CD14-positive monocyte (primary cell): Measurements from ENCODE around the gene RAD51C. TPM values are rescaled to one million over a fixed set of nuclear protein-coding genes. Genes with fewer than 3 reads are reported as not detected.

Experiments
- DNase-seq, 3 donors: peaks; one replicate each; pipeline ENCODE4 v3.0.0-alpha.2; 2011 to 2022
- H2AFZ ChIP-seq: 2 replicates; pipeline ENCODE4 v1.6.0; 2012; ENCODE audit warnings: mild to moderate bottlenecking, low read depth, low read length, inconsistent platforms; ENCODE audit not compliant: insufficient read depth, poor library complexity, severe bottlenecking
- H3K27ac ChIP-seq, 2 donors: 1 replicate in 1 of 2; 2 replicates in 1 of 2; pipeline ENCODE4 v1.5.1; 2012 to 2013; ENCODE audit warnings: low read length in 2 of 2, control low read depth in 1 of 2, inconsistent platforms in 1 of 2, low read depth in 1 of 2, mild to moderate bottlenecking in 1 of 2
- H3K27me3 ChIP-seq, 2 donors: one replicate each; pipeline versions ENCODE4 v1.6.0 to v1.6.1; 2011 to 2013; ENCODE audit warnings: low read length in 2 of 2; ENCODE audit not compliant: control insufficient read depth in 2 of 2, insufficient read depth in 2 of 2
- H3K36me3 ChIP-seq, 2 donors: replicated peaks in 1 of 2; 1 replicate in 1 of 2; 2 replicates in 1 of 2; pipeline versions ENCODE4 v1.5.1 to v1.6.1; 2012 to 2013; ENCODE audit warnings: low read length in 2 of 2, control low read depth in 1 of 2, inconsistent platforms in 1 of 2, mild to moderate bottlenecking in 1 of 2; ENCODE audit not compliant: insufficient read depth in 2 of 2, control insufficient read depth in 1 of 2
- H3K4me1 ChIP-seq, 2 donors: 1 replicate in 1 of 2; 2 replicates in 1 of 2; pipeline versions ENCODE4 v1.5.1 to v1.6.1; 2012 to 2013; ENCODE audit warnings: low read length in 2 of 2, control low read depth in 1 of 2, inconsistent platforms in 1 of 2, mild to moderate bottlenecking in 1 of 2, moderate library complexity in 1 of 2; ENCODE audit not compliant: insufficient read depth in 2 of 2, control insufficient read depth in 1 of 2
- H3K4me2 ChIP-seq: replicated peaks from 2 replicates; pipeline ENCODE3; 2012; ENCODE audit warnings: low read length, moderate library complexity, mild to moderate bottlenecking; ENCODE audit not compliant: poor library complexity, severe bottlenecking; ENCODE audit errors: extremely low read depth
- H3K4me3 ChIP-seq, 3 experiments: fragments of 200-600 bp in 1 of 3; sonication (generic) in 1 of 3; replicated peaks in 1 of 3; 1 replicate in 2 of 3; 2 replicates in 1 of 3; pipeline ENCODE4 v1.5.1; 2011 to 2013; ENCODE audit warnings: low read length in 3 of 3, mild to moderate bottlenecking in 3 of 3, control low read depth in 2 of 3, low read depth in 2 of 3, inconsistent platforms in 1 of 3, moderate library complexity in 1 of 3
- H3K79me2 ChIP-seq: 2 replicates; pipeline ENCODE4 v1.6.0; 2012; ENCODE audit warnings: mild to moderate bottlenecking, control low read depth, inconsistent platforms, low read length, moderate library complexity; ENCODE audit not compliant: insufficient read depth
- H3K9ac ChIP-seq: 2 replicates; pipeline ENCODE4 v1.6.0; 2017; ENCODE audit warnings: low read length, mild to moderate bottlenecking; ENCODE audit not compliant: insufficient read depth, poor library complexity, severe bottlenecking
- H3K9me3 ChIP-seq, 2 donors: replicated peaks in 1 of 2; 1 replicate in 1 of 2; 2 replicates in 1 of 2; pipeline versions ENCODE4 v1.5.1 to v1.6.1; 2012 to 2013; ENCODE audit warnings: low read length in 2 of 2, control low read depth in 1 of 2; ENCODE audit not compliant: control insufficient read depth in 1 of 2, insufficient read depth in 1 of 2
- H4K20me1 ChIP-seq: 2 replicates; pipeline ENCODE4 v1.6.0; 2012; ENCODE audit warnings: mild to moderate bottlenecking, low read length, control low read depth, moderate library complexity; ENCODE audit not compliant: insufficient read depth
- H3K27ac Mint-ChIP-seq, 7 donors: one replicate each; pipeline ENCODE4 v1.8.0; 2020; ENCODE audit warnings: mild to moderate bottlenecking in 7 of 7, mixed read lengths in 7 of 7, moderate library complexity in 6 of 7, inconsistent platforms in 2 of 7
- H3K27me3 Mint-ChIP-seq, 3 donors: one replicate each; pipeline ENCODE4 v1.8.0; 2021 to 2022; ENCODE audit warnings: low read depth in 3 of 3, mild to moderate bottlenecking in 3 of 3, mixed read lengths in 3 of 3, moderate library complexity in 3 of 3, inconsistent platforms in 1 of 3
- H3K36me3 Mint-ChIP-seq, 2 donors: one replicate each; pipeline ENCODE4 v1.8.0; 2020; ENCODE audit warnings: mixed read lengths in 2 of 2, inconsistent platforms in 1 of 2, mild to moderate bottlenecking in 1 of 2
- H3K4me1 Mint-ChIP-seq: one replicate; pipeline ENCODE4 v1.8.0; 2020; ENCODE audit warnings: mild to moderate bottlenecking, mixed read lengths
- H3K4me3 Mint-ChIP-seq, 2 donors: one replicate each; pipeline ENCODE4 v1.8.0; 2020; ENCODE audit warnings: mild to moderate bottlenecking in 2 of 2, mixed read lengths in 2 of 2, moderate library complexity in 1 of 2
- H3K9me3 Mint-ChIP-seq, 7 donors: one replicate each; pipeline ENCODE4 v1.8.0; 2020 to 2022; ENCODE audit warnings: mixed read lengths in 7 of 7, mild to moderate bottlenecking in 6 of 7, moderate library complexity in 6 of 7, inconsistent platforms in 2 of 7
- CTCF ChIP-seq: fragments of 200-600 bp; IDR thresholded peaks from one replicate; pipeline ENCODE4 v1.8.0; 2022; ENCODE audit warnings: antibody characterized with exemption, mild to moderate bottlenecking
- WGBS: methylation state at CpG from one replicate; pipeline ENCODE4 v1.1.5; 2013; ENCODE audit warnings: missing lambda C conversion rate; ENCODE audit not compliant: insufficient coverage; 5-methylcytosine and 5-hydroxymethylcytosine counted together
- intact Hi-C, 2 donors: fragments of 100-400 bp; cut with micrococcal nuclease; formaldehyde crosslinking; loops; one replicate each; pipeline versions ENCODE4 v1.15.0 to v1.15.1; 2023
- polyA plus RNA-seq, 3 donors: library from polyadenylated mRNA; depleted of rRNA in 1 of 3; unstranded in 2 of 3; stranded (reverse) in 1 of 3; fragments of 300-500 nt in 2 of 3; fragments of >200 nt in 1 of 3; fragmentation: Illumina TruSeq in 2 of 3; gene quantifications; 1 replicate in 2 of 3; 2 replicates in 1 of 3; pipeline ENCODE4 v1.2.3, GENCODE V29; 2012 to 2021

Gene RAD51C
- polyA plus RNA-seq, 3 donors: 6.8 to 14.5 (median 13.1) TPM

GRCh38 chr17:58660621-58661020, 31.8 kb upstream of the RAD51C start:
- Mint-ChIP-seq H3K27ac (peak overlapping the region in 1 of 7 donors; percentile 24), H3K27me3 (peaks cover 3 to 10% (median 4%) of the 10 kb centered on the region in 3 donors), H3K4me3 (peak overlapping the region in 1 of 2 donors; percentile 48), H3K4me1 (peaks cover 19% of the 10 kb centered on the region), H3K36me3 (no peaks in the 10 kb centered on the region), H3K9me3 (no peaks in the 10 kb centered on the region)
- no peak for DNase-seq
- Histone ChIP-seq H3K9ac (no peak overlapping the region), H3K4me1 (peaks cover 15 to 17% of the 10 kb centered on the region in 2 donors), H2AFZ (no peak overlapping the region), H4K20me1 (no peaks in the 10 kb centered on the region), H3K4me2 (no peak overlapping the region), H3K27me3 (no peaks in the 10 kb centered on the region), H3K79me2 (no peaks in the 10 kb centered on the region), H3K27ac (no peak overlapping the region), H3K9me3 (no peaks in the 10 kb centered on the region), H3K4me3 (no peak overlapping the region), H3K36me3 (no peaks in the 10 kb centered on the region)
- intact Hi-C loops: no loop called here
- 29% methylated on average over 1 of the region's 4 CpGs for WGBS
- TF ChIP-seq CTCF: no peak

GRCh38 chr17:58661499-58661898, 30.9 kb upstream of the RAD51C start:
- Histone ChIP-seq H3K4me1 (peaks cover 21 to 22% of the 10 kb centered on the region in 2 donors), H3K4me2 (no peak overlapping the region), H4K20me1 (no peaks in the 10 kb centered on the region), H2AFZ (no peak overlapping the region), H3K27ac (no peak overlapping the region), H3K9me3 (no peaks in the 10 kb centered on the region), H3K79me2 (no peaks in the 10 kb centered on the region), H3K27me3 (no peaks in the 10 kb centered on the region), H3K4me3 (no peak overlapping the region), H3K9ac (no peak overlapping the region), H3K36me3 (no peaks in the 10 kb centered on the region)
- Mint-ChIP-seq H3K9me3 (no peaks in the 10 kb centered on the region), H3K27ac (no peak overlapping the region), H3K4me1 (peaks cover 20% of the 10 kb centered on the region), H3K4me3 (no peak overlapping the region), H3K27me3 (peaks cover 3 to 12% (median 4%) of the 10 kb centered on the region in 3 donors), H3K36me3 (no peaks in the 10 kb centered on the region)
- 98% methylated on average over 23 of the region's 26 CpGs for WGBS
- no peak for DNase-seq
- TF ChIP-seq CTCF: no peak
- intact Hi-C loops: no loop called here
